Mucosa of gallbladder (tissue), 1 donor: ENCODE data around the gene STPG4. TPM values are rescaled to one million over a fixed set of nuclear protein-coding genes. Genes with fewer than 3 reads are reported as not detected.

Experiments
- DNase-seq: peaks from one replicate; pipeline ENCODE4 v3.0.0-alpha.2; 2020; ENCODE audit warnings: low spot score
- total RNA-seq: library from RNA; stranded (reverse); gene quantifications from one replicate; pipeline ENCODE4 v1.2.1, GENCODE V29; 2021
- donor health status: DM: no; HTN: no; CAD: no.

The STPG4 gene
- total RNA-seq, 1 donor from 2014 or later = 0.20 TPM

- DNase-seq = no peak
Observed at GRCh38 chr2:47088371-47089082, 66.6 kb downstream of the STPG4 start.

- DNase-seq = no peak
Observed at GRCh38 chr2:47087051-47087450, 68.1 kb downstream of the STPG4 start.

DNA sequence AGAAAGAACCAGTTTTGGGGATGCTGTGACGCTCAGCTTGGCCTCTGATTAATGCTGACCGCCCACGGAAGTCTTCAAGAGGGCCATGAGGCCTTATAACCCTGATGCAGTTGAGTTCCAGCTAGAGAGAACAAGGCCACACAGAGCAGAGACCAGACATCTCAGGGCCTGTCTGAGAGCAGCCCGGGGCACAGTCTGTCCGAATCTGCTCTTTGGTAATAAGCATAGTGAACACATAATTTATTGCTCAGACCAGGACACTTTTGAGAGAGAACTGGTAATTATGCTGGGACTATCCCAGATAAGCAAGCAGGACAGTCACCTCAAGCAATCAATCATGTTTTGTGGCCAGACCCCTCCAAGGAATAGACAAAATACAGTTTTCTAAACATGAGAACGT, 68.5 kb downstream of the STPG4 start:
- no peak for DNase-seq

DNA sequence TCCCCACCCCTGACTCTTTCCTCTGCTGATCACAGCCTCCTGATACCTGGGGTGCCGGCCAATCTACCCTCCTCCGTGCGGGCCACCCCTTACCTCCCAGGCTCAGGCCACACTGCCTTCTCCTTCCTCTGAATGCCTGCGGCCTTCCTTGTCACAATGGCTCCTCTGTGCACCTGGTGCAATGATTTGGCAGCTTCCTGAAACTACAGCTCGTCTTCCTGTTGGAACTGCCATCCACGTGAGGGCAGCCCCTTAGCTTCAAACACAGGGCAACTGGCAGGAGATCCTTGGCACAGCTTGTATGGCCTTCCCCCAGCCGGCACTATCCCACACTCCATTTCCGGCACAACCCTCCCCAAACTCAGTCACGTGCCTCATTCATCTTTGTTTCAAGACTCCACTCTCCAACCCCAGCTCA, 69.0 kb downstream of the STPG4 start:
- DNase-seq = no peak

GRCh38 chr2:47083886-47084687, 71.0 kb downstream of the STPG4 start:
- peak; percentile 29 for DNase-seq

- no peak for DNase-seq
Observed at GRCh38 chr2:47083485-47083884, 71.6 kb downstream of the STPG4 start.

DNA sequence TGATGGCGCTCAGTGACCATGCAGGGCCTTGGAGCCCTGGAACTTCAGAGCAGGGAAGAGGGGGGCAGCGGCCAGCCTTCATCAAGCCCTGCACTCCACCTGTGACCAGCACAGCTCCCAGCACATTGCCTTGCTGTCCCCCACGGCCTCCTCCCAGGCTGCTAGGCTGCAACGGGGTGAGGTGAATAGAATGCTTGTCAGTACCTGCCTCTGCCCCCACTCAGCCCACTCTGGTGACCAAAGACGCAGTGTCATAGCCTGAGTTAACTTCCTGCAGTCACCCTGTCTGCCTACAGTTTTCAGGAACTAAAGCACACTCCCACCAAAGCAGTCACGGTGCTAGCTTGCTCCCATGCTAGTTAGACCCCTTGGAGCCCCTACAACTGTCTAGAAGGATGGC, 72.1 kb downstream of the STPG4 start:
- DNase-seq = no peak

GRCh38 chr2:47080888-47081301, 74.2 kb downstream of the STPG4 start:
- no peak for DNase-seq

DNA sequence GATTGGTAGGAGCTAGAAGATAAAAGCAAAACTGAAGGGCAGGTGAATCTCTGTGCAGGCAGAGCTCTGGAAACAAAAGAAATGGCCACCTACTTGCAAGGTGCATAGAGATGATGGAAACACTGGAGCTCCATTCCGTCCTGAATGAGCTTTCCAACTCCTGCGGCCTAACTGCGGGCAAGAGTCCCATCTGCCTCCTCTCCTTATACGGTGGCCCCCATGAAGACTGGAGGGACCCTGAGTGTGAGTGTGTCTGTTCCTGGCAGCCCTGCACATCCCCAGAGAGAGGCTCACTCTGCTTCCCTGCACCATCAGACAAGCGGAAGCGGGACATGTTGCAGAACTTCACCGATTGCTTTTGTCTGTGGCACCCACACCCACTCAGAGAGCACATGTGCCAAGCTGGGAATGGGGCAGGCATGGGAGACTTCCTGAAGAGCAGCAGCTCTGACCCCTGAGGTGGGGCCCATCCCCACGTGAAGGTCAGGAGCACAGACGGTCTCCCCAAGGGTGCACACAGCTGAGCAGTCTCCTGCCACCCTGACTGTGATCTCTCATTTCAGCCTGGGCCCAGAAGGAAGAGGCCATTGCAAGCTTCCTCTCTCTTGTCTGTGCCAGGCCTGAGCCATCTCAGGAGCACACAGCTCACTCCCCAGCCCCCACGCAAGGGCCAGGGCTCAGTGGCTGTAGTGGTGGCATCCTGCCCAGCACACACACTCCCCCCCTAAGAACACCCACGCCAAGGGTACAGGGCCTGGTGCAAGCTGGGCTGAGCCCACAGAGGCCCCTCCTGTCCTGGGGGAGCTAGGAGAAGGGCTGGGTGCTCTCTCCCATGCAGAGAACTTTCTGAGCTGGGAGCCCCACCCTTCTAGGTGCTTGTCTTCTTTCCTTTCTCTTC, 75.3 kb downstream of the STPG4 start:
- peak; percentile 62 for DNase-seq

- peak; percentile 37 for DNase-seq
Observed at GRCh38 chr2:47078541-47079482, 76.3 kb downstream of the STPG4 start.

DNA sequence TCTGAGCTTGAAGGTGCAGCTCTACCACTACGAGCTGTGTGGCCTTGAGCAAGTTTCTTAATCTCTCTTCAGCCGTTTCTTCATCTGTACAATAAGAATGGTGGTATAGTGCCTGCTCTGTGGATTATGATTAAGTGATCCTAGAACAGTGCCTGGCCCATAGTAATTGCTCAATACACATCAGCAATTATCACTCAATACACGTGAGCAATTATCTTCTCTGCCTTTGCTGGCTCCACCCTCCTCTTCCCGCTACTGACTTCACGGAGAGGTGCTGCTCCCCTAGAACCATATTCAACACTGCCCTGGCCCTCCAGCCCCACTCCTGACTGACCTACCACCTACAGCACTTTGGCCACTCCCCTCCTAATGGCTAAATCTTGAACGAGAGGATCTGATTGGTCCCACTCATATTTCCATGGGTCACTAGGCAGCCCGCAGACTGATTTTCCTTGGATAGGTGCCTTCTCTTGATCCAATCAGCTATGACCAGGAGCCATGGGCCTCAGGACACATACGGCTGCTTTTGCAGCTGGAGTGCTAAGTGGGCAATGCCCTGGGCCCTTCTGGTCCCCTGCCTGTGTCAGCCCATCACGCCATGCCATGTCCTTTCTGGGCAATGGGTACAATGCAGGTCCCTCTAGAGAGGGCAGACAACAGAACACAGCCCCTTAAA, 77.5 kb downstream of the STPG4 start:
- no peak for DNase-seq

- peak; percentile 57 for DNase-seq
Observed at GRCh38 chr2:47076586-47077441, 78.3 kb downstream of the STPG4 start.

GRCh38 chr2:47076126-47076506, 79.0 kb downstream of the STPG4 start:
- no peak for DNase-seq

DNA sequence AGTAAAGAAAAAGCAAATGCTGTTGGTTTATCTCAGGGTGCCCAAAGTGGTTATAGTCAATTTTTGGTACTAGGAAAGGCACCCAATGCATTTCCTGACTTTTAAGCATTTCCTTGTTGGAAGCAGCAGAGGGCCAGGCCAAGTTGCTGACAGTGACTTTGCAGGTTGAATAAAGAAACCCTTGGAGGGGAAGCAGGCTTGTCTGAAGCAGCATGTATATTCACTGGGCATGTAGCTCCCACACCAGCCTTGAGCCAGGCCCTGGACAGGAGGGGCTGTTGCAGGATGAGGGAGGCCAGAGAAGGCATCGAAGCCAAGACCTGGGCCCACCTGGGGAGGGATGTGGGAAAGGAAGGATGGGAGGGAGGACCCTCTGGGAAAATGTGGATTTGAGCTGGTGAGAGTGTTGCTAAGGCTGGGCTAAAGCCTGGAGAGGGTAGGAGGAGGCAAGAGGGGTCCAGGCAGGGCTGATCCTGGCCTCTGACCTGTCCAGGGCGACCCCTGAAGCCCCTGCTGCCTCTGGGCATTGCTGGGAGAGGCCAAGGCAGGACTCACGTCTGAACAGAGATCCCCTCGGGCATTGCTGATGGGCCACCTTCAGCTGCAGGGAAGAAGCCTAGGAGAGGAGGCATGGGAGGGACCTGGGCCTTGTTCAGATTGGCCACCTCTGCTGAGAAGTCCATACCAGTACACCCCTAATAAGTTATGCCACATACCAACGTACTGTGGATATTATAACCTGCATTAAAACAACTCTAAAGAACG, 79.6 kb downstream of the STPG4 start:
- DNase-seq = no peak

- no peak for DNase-seq
Observed at GRCh38 chr2:47074691-47075090, 80.4 kb downstream of the STPG4 start.

GRCh38 chr2:47073641-47074040, 81.5 kb downstream of the STPG4 start:
- no peak for DNase-seq

GRCh38 chr2:47073217-47073616, 81.9 kb downstream of the STPG4 start:
- DNase-seq = no peak

DNA sequence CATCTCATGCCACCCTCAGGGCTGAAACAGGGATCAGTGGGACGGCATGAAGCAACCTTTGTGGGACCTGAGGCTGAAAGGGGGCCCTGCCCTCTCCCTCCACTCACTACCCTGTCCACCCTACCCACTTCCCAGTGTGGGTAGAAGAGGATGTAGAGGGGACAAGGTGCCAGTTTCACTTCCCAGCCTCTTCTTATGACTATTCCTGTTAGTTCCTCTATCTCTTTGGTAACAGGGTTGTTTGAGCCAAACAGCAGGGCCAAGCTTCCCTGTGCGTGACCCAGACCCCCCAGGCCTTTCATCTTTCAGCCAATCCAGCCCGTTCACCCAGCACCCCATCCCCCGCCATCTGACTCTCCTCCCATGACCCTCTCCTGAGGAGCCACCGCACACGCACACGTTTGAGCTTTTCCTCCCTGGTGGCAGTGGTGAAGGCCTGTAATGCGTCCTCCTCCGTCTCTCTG, 82.3 kb downstream of the STPG4 start:
- DNase-seq = peak; percentile 45
